ENCODE data around the gene ZNF764.
"Not testable (repeated sequence)": the region's sequence is repeated elsewhere in the genome, so short reads cannot be mapped to it uniquely, and the experiment has no call there.

The ZNF764 gene

GRCh38 chr16:30526137-30526822 is 31.9 kb downstream of the ZNF764 start, which contains the start of gene ZNF768:
Gene ZNF768 (minus strand): TSS chr16:30526566. CDS start chr16:30526413, 153 bp downstream.
- DNase-seq: peak in 1 of 2 experiments; percentile 54

- DNase-seq: no peak
These were observed 32.4 kb downstream of the ZNF764 start for GRCh38 chr16:30525844-30526136.

GRCh38 chr16:30524575-30525568 is 33.3 kb downstream of the ZNF764 start:
- no peak for DNase-seq

GRCh38 chr16:30523768-30524574 is 34.2 kb downstream of the ZNF764 start:
- no peak for DNase-seq

GRCh38 chr16:30522702-30523463 is 35.3 kb downstream of the ZNF764 start:
- DNase-seq: not testable (repeated sequence)

GRCh38 chr16:30521873-30522641 is 36.1 kb downstream of the ZNF764 start:
- no peak for DNase-seq

GRCh38 chr16:30521476-30521872 is 36.7 kb downstream of the ZNF764 start:
- no peak for DNase-seq

- DNase-seq: no peak
These were observed 38.8 kb downstream of the ZNF764 start for GRCh38 chr16:30519120-30520049.

- DNase-seq: no peak
These were observed 39.6 kb downstream of the ZNF764 start for GRCh38 chr16:30518552-30518951.

- DNase-seq: no peak
These were observed 42.9 kb downstream of the ZNF764 start for GRCh38 chr16:30515275-30515674.

GRCh38 chr16:30511509-30511908 is 46.7 kb downstream of the ZNF764 start:
- no peak for DNase-seq

GRCh38 chr16:30510376-30510938 is 47.7 kb downstream of the ZNF764 start:
- DNase-seq: no peak

GRCh38 chr16:30509081-30509765 is 49.0 kb downstream of the ZNF764 start:
- DNase-seq: no peak

Data from SW 1271 (cell line).